ACC112 (cell line): ENCODE data around the gene ASB14.

ENCODE experiments used
- H2AFZ ChIP-seq: fragments of 200-600 bp; sonication (generic); one replicate; pipeline ENCODE4 v1.6.0; 2017; ENCODE audit warnings: antibody characterized with exemption, low read length; ENCODE audit not compliant: unreplicated experiment
- H3K27ac ChIP-seq: fragments of 200-600 bp; sonication (generic); 2 replicates; pipeline ENCODE4 v1.5.1; 2014; ENCODE audit warnings: low read depth, mild to moderate bottlenecking, antibody characterized with exemption, low read length, moderate library complexity
- H3K27me3 ChIP-seq: fragments of 200-600 bp; sonication (generic); 2 replicates; pipeline ENCODE4 v1.6.1; 2014; ENCODE audit warnings: mild to moderate bottlenecking, antibody characterized with exemption, low read length, moderate library complexity, mixed read lengths; ENCODE audit not compliant: insufficient read depth
- H3K36me3 ChIP-seq: fragments of 200-600 bp; sonication (generic); 2 replicates; pipeline ENCODE4 v1.6.1; 2016; ENCODE audit warnings: mild to moderate bottlenecking, antibody characterized with exemption, low read length, moderate library complexity, mixed read lengths; ENCODE audit not compliant: insufficient read depth
- H3K4me1 ChIP-seq: fragments of 200-600 bp; sonication (generic); one replicate; pipeline ENCODE4 v1.6.1; 2016; ENCODE audit warnings: low read length, mixed read lengths; ENCODE audit not compliant: insufficient read depth, unreplicated experiment, control insufficient read depth
- H3K4me3 ChIP-seq: fragments of 200-600 bp; sonication (generic); 2 replicates; pipeline ENCODE4 v1.5.1; 2014; ENCODE audit warnings: mild to moderate bottlenecking, low read depth, low read length
- H3K79me2 ChIP-seq: fragments of 200-600 bp; sonication (generic); one replicate; pipeline ENCODE4 v1.6.0; 2016; ENCODE audit warnings: low read length; ENCODE audit not compliant: control insufficient read depth, unreplicated experiment, insufficient read depth

The ASB14 gene

DNA sequence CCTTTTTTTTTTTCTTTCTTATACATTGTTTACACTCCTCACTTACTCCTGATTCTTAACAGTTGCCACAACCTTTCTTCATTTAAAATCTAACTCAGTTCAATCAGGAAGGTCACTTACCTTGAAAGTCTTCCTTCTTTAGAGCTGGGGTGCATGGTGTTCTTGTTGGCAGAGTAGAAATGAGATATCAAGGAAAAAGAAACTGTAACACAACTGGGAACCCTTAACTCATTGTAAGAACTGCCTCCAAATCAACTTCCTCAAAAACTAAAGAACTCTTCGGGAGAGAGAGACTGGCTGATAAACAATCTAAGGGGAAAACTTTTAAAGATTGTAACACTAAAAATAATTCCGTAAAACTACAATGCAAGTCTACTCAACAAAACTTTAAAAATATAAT is 66.3 kb downstream of the ASB14 start:
- H3K4me3 ChIP-seq: no peak overlapping the region
- H3K27ac ChIP-seq: no peak overlapping the region
- peaks cover 28% of the 10 kb centered on the region for H3K79me2 ChIP-seq
- peaks cover 19% of the 10 kb centered on the region for H3K4me1 ChIP-seq
- no peaks in the 10 kb centered on the region for H3K27me3 ChIP-seq
- H3K36me3 ChIP-seq: no peaks in the 10 kb centered on the region
- H2AFZ ChIP-seq: no peak overlapping the region

DNA sequence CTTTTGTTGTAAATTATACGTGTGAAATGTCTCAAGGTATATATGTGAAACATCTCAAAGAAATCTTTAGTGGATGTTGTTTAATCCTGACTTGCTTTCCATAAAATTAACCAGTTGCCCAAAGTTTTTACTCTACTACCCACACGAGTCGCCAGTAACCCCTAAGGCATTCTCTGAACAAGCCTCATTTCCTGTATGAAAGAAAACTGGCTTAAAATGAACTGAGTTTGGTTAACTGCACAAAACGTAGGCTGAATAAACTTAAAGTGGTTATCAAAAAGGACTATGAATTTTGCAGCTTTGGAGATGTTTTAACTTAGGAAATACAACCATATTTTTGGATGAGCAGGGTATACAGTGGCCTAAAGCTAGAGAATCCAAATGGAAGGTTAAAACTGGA is 67.6 kb downstream of the ASB14 start:
- Histone ChIP-seq H3K4me3 (no peak overlapping the region), H3K36me3 (no peaks in the 10 kb centered on the region), H2AFZ (no peak overlapping the region), H3K79me2 (peaks cover 16% of the 10 kb centered on the region), H3K27me3 (no peaks in the 10 kb centered on the region), H3K4me1 (peaks cover 16% of the 10 kb centered on the region), H3K27ac (no peak overlapping the region)

DNA sequence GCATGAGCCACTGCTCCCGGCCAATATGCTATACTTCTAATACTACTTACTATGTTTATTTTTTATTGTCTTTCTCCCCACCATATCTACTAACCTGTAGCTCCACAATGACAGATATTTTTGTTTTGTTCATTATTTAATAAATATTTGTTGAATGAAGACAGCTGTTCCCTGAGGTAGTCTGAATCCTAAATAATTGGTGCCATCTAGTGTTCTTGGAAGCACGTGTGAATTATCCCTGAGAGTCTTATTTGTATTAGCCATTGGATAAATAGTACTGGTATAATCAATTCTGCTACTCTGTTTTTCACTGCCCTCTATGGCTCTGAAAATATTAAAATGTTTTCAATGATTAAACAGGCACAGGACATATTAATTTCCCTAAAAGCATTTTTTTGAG is 70.6 kb downstream of the ASB14 start:
- H3K27me3 ChIP-seq: no peaks in the 10 kb centered on the region
- no peak overlapping the region for H3K27ac ChIP-seq

More for the DNA sequence above, 70.6 kb downstream of the ASB14 start:
- H3K4me3 ChIP-seq: no peak overlapping the region
- no peaks in the 10 kb centered on the region for H3K36me3 ChIP-seq
- no peaks in the 10 kb centered on the region for H3K79me2 ChIP-seq
- H3K4me1 ChIP-seq: peaks cover 7% of the 10 kb centered on the region
- no peak overlapping the region for H2AFZ ChIP-seq
